ENCODE data around the gene ATF6B. TPM values are rescaled to one million over a fixed set of nuclear protein-coding genes. Genes with fewer than 3 reads are reported as not detected.
A peak's percentile ranks its signal among the peaks of the same experiment; 100 is the strongest.

Gene ATF6B
- total and polyA plus RNA-seq, 2 of the 13 experiments (the other 11 are each of a cell fraction or from before 2014, with no cell fraction given) = 18.1 to 44.0 TPM

GRCh38 chr6:32177183-32177787 is 49.2 kb upstream of the ATF6B start (continued):
- TF ChIP-seq GTF2F1 (IDR thresholded peaks at IDR 0.05; ENCODE audit: low read length) = 0 out of 2 replicates have a peak, but pooled peaks have one; percentile 14
- TF ChIP-seq ZNF17 (CRISPR knock-in tag; IDR thresholded peaks at IDR 0.05) = no peak
- TF ChIP-seq JUN (CRISPR knock-in tag; IDR thresholded peaks at IDR 0.05) = peak; percentile 26
- TF ChIP-seq SAP130 (CRISPR knock-in tag; IDR thresholded peaks at IDR 0.05; ENCODE audit: low read depth) = 0 out of 2 replicates have a peak, but pooled peaks have one; percentile 6
- TF ChIP-seq ZNF264 (CRISPR knock-in tag; IDR thresholded peaks at IDR 0.05) = no peak
- TF ChIP-seq ZBED4 (CRISPR knock-in tag; IDR thresholded peaks at IDR 0.05; ENCODE audit: borderline replicate concordance) = 0 out of 2 replicates have a peak, but pooled peaks have one; percentile 54
- TF ChIP-seq ZNF10 (CRISPR knock-in tag; IDR thresholded peaks at IDR 0.05; ENCODE audit: borderline replicate concordance, low read depth) = no peak
- peak; percentile 59 to 79 for TF ChIP-seq POLR2A (IDR thresholded peaks at IDR 0.05; ENCODE audit: insufficient read depth in 1 of 2, low read depth in 2 of 2, low read length in 2 of 2)
- TF ChIP-seq PRDM15 (CRISPR knock-in tag; IDR thresholded peaks at IDR 0.05) = no peak
- no peak for TF ChIP-seq ZNF180 (CRISPR knock-in tag; IDR thresholded peaks at IDR 0.05; ENCODE audit: borderline replicate concordance, low read depth)
- TF ChIP-seq KLF9 (CRISPR knock-in tag; IDR thresholded peaks at IDR 0.05; ENCODE audit: low read depth) = peak; percentile 35; the same call in 1 of the 2 replicates
- no peak for TF ChIP-seq ZNF576 (CRISPR knock-in tag; IDR thresholded peaks at IDR 0.05)
- no peak for TF ChIP-seq ZUFSP (CRISPR knock-in tag; IDR thresholded peaks at IDR 0.05; ENCODE audit: borderline replicate concordance)
- TF ChIP-seq FOXO4 (CRISPR knock-in tag; conservative IDR thresholded peaks at IDR 0.05) = no peak
- TF ChIP-seq ZNF446 (CRISPR knock-in tag; IDR thresholded peaks at IDR 0.05) = no peak

All from HepG2 (cell line).